Right lobe of liver (tissue), 4 donors: ENCODE measurements around the gene ERGIC3.

Source experiments
- POLR2A ChIP-seq: fragments of 450-650 bp; IDR thresholded peaks from one replicate; pipeline ENCODE4 v1.6.1; 2017; ENCODE audit warnings: antibody characterized with exemption, mild to moderate bottlenecking
- TF ChIP-seq, protein P1 (sequence below), 4 donors: fragments of 200-600 bp in 3 of 4; fragments of 450-650 bp in 1 of 4; IDR thresholded peaks; one replicate each; pipeline versions ENCODE4 v1.5.1 to v1.8.0; 2016 to 2022; ENCODE audit warnings: antibody characterized with exemption in 4 of 4, mild to moderate bottlenecking in 2 of 4
- donor health status: DM: no; HTN: no; CAD: no.
- donor health status: DM: no; HTN: no; CAD: no.
- donor health status: DM: no; HTN: yes; CAD: no.

DNA sequence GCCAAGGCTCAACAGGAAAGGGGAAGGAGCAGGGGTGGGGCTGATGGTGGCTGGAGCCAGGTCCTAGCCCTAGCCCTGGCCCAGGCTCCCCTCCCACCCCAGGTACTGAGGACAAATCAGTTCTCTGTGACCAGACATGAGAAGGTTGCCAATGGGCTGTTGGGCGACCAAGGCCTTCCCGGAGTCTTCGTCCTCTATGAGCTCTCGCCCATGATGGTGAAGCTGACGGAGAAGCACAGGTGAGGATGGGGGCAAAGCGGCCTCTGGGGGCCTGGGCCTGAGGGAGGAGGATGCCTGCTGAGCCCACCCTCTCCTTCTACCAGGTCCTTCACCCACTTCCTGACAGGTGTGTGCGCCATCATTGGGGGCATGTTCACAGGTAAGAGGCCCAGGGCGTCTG, 15.0 kb downstream of the ERGIC3 start:
- TF ChIP-seq, protein P1, sequence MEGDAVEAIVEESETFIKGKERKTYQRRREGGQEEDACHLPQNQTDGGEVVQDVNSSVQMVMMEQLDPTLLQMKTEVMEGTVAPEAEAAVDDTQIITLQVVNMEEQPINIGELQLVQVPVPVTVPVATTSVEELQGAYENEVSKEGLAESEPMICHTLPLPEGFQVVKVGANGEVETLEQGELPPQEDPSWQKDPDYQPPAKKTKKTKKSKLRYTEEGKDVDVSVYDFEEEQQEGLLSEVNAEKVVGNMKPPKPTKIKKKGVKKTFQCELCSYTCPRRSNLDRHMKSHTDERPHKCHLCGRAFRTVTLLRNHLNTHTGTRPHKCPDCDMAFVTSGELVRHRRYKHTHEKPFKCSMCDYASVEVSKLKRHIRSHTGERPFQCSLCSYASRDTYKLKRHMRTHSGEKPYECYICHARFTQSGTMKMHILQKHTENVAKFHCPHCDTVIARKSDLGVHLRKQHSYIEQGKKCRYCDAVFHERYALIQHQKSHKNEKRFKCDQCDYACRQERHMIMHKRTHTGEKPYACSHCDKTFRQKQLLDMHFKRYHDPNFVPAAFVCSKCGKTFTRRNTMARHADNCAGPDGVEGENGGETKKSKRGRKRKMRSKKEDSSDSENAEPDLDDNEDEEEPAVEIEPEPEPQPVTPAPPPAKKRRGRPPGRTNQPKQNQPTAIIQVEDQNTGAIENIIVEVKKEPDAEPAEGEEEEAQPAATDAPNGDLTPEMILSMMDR (IDR thresholded peaks at IDR 0.05) = no peak
- TF ChIP-seq POLR2A = no peak
